IMR-90 (cell line): ENCODE results near the gene PRSS2. TPM values are rescaled to one million over a fixed set of nuclear protein-coding genes. Genes with fewer than 3 reads are reported as not detected.

Experiments used
- ATAC-seq: fragments of 200-7000 bp; cut with Tn5 transposase; 2 replicates; pipeline ENCODE4 v1.9.1; 2020; ENCODE audit warnings: low read depth, mild to moderate bottlenecking, moderate library complexity
- BruUV-seq: library from RNA; stranded (reverse); fragments of 400-500 nt; replicated peaks from 2 replicates; lab custom pipeline; 2021; lab: Mats Ljungman, UMichigan
- CTCF ChIA-PET: fragments of 300-600 bp; formaldehyde crosslinking; extraction: SDS; loops from one replicate; lab custom pipeline; 2021; ENCODE audit warnings: antibody characterized with exemption; lab: Yijun Ruan, JAX
- POLR2A ChIA-PET: fragments of 300-600 bp; sonication (Branson Sonifier 250); formaldehyde crosslinking; loops from one replicate; lab custom pipeline; 2022; ENCODE audit warnings: antibody characterized with exemption; ENCODE audit not compliant: unreplicated experiment; lab: Charles Lee
- DNase-seq: peaks from one replicate; pipeline ENCODE4 v3.0.0; 2013
- H2AFZ ChIP-seq: replicated peaks from 2 replicates; pipeline ENCODE3; 2013; ENCODE audit warnings: low read length, mild to moderate bottlenecking; ENCODE audit not compliant: poor library complexity
- H2AK5ac ChIP-seq: 2 replicates; pipeline ENCODE4 v1.6.1; 2013; ENCODE audit warnings: low read depth, low read length, inconsistent platforms
- H2AK9ac ChIP-seq: replicated peaks from 2 replicates; pipeline ENCODE3; 2013; ENCODE audit warnings: mild to moderate bottlenecking, low read depth, low read length, moderate library complexity; ENCODE audit not compliant: poor library complexity
- H2BK120ac ChIP-seq: 2 replicates; pipeline ENCODE4 v1.6.1; 2013; ENCODE audit warnings: low read depth, low read length, inconsistent platforms
- H2BK15ac ChIP-seq: 3 replicates; pipeline ENCODE4 v1.6.1; 2013; ENCODE audit warnings: low read depth, low read length, inconsistent platforms
- H2BK20ac ChIP-seq: 2 replicates; pipeline ENCODE4 v1.6.1; 2013; ENCODE audit warnings: low read depth, mild to moderate bottlenecking, inconsistent platforms, low read length, moderate library complexity
- H2BK5ac ChIP-seq: 2 replicates; pipeline ENCODE4 v1.6.1; 2013; ENCODE audit warnings: mild to moderate bottlenecking, low read depth, low read length, inconsistent platforms; ENCODE audit not compliant: poor library complexity, severe bottlenecking
- H3K14ac ChIP-seq: replicated peaks from 2 replicates; pipeline ENCODE4 v1.6.1; 2013; ENCODE audit warnings: low read depth, low read length, inconsistent platforms
- H3K18ac ChIP-seq: 2 replicates; pipeline ENCODE4 v1.6.1; 2013; ENCODE audit warnings: low read depth, low read length, control low read depth
- H3K23ac ChIP-seq: 2 replicates; pipeline ENCODE4 v1.6.1; 2013; ENCODE audit warnings: low read depth, low read length, inconsistent platforms
- H3K27ac ChIP-seq: 2 replicates; pipeline ENCODE4 v1.5.1; 2013; ENCODE audit warnings: mild to moderate bottlenecking, control low read depth, low read length; ENCODE audit not compliant: insufficient read depth
- H3K27me3 ChIP-seq: 2 replicates; pipeline ENCODE4 v1.6.1; 2013; ENCODE audit warnings: low read length; ENCODE audit not compliant: control insufficient read depth, insufficient read depth
- H3K36me3 ChIP-seq: 2 replicates; pipeline ENCODE4 v1.6.1; 2013; ENCODE audit warnings: low read length, mixed read lengths; ENCODE audit not compliant: control insufficient read depth, insufficient read depth
- H3K4ac ChIP-seq: 2 replicates; pipeline ENCODE4 v1.6.1; 2013; ENCODE audit warnings: low read depth, low read length, inconsistent platforms
- H3K4me1 ChIP-seq: 2 replicates; pipeline ENCODE4 v1.6.1; 2013; ENCODE audit warnings: low read length, mixed read lengths; ENCODE audit not compliant: control insufficient read depth, insufficient read depth
- H3K4me2 ChIP-seq: 2 replicates; pipeline ENCODE4 v1.6.1; 2013; ENCODE audit warnings: low read depth, mild to moderate bottlenecking, control low read depth, low read length, moderate library complexity
- H3K4me3 ChIP-seq: 2 replicates; pipeline ENCODE4 v1.5.1; 2013; ENCODE audit warnings: low read depth, mild to moderate bottlenecking, control low read depth, low read length, moderate library complexity; ENCODE audit not compliant: insufficient read depth
- H3K56ac ChIP-seq: 2 replicates; pipeline ENCODE4 v1.6.1; 2013; ENCODE audit warnings: low read length, inconsistent platforms; ENCODE audit not compliant: insufficient read depth; ENCODE audit errors: extremely low read depth
- H3K79me1 ChIP-seq, 2 experiments: 2 replicates each; pipeline ENCODE4 v1.6.1; 2013; ENCODE audit warnings: low read length in 2 of 2, inconsistent platforms in 1 of 2, low read depth in 1 of 2
- H3K9ac ChIP-seq: 2 replicates; pipeline ENCODE4 v1.6.1; 2013; ENCODE audit warnings: low read depth, low read length, control low read depth
- H3K9me1 ChIP-seq: 2 replicates; pipeline ENCODE4 v1.6.1; 2013; ENCODE audit warnings: low read length, inconsistent platforms; ENCODE audit not compliant: insufficient read depth
- H3K9me3 ChIP-seq: 2 replicates; pipeline ENCODE4 v1.6.1; 2013; ENCODE audit warnings: low read length; ENCODE audit not compliant: control insufficient read depth, insufficient read depth
- H4K20me1 ChIP-seq: 2 replicates; pipeline ENCODE4 v1.6.1; 2013; ENCODE audit warnings: low read length, inconsistent platforms; ENCODE audit not compliant: insufficient read depth
- H4K5ac ChIP-seq: 2 replicates; pipeline ENCODE4 v1.6.1; 2013; ENCODE audit warnings: mild to moderate bottlenecking, low read depth, low read length, control low read depth
- H4K8ac ChIP-seq, 2 experiments: 2 replicates each; pipeline ENCODE4 v1.6.1; 2013; ENCODE audit warnings: low read depth in 2 of 2, low read length in 2 of 2, control low read depth in 1 of 2, inconsistent platforms in 1 of 2
- H4K91ac ChIP-seq: 2 replicates; pipeline ENCODE4 v1.6.1; 2013; ENCODE audit warnings: low read depth, low read length, inconsistent platforms; ENCODE audit not compliant: insufficient read depth
- BHLHE40 ChIP-seq: fragments of 150-350 bp; IDR thresholded peaks from 2 replicates; pipeline ENCODE4 v1.6.1; 2016; ENCODE audit warnings: mild to moderate bottlenecking, low read depth, low read length
- CEBPB ChIP-seq: IDR thresholded peaks from 2 replicates; pipeline ENCODE4 v1.6.1; 2012; ENCODE audit warnings: low read depth, low read length, improper control_type of control experiment
- CHD1 ChIP-seq: IDR thresholded peaks from 2 replicates; pipeline ENCODE4 v1.6.1; 2012; ENCODE audit warnings: low read depth, low read length, improper control_type of control experiment
- FOS ChIP-seq: fragments of 150-350 bp; IDR thresholded peaks from 2 replicates; pipeline ENCODE4 v1.6.1; 2016; ENCODE audit warnings: low read depth, low read length
- MXI1 ChIP-seq: IDR thresholded peaks from 2 replicates; pipeline ENCODE4 v1.6.1; 2012; ENCODE audit warnings: low read depth, mild to moderate bottlenecking, low read length, moderate library complexity, borderline replicate concordance
- NFE2L2 ChIP-seq: fragments of 150-350 bp; IDR thresholded peaks from 2 replicates; pipeline ENCODE4 v1.6.1; 2016; ENCODE audit warnings: low read depth, mild to moderate bottlenecking, low read length
- POLR2A ChIP-seq: IDR thresholded peaks from 2 replicates; pipeline ENCODE4 v1.6.1; 2012; ENCODE audit warnings: mild to moderate bottlenecking, low read depth, low read length
- RAD21 ChIP-seq: IDR thresholded peaks from 2 replicates; pipeline ENCODE4 v1.6.1; 2012; ENCODE audit warnings: low read length, improper control_type of control experiment
- RCOR1 ChIP-seq: IDR thresholded peaks from 2 replicates; pipeline ENCODE4 v1.6.1; 2012; ENCODE audit warnings: mild to moderate bottlenecking, low read length, improper control_type of control experiment; ENCODE audit not compliant: insufficient replicate concordance
- RFX5 ChIP-seq: IDR thresholded peaks from 2 replicates; pipeline ENCODE4 v1.8.0; 2012; ENCODE audit warnings: low read depth, mild to moderate bottlenecking, low read length, moderate library complexity
- SMC3 ChIP-seq: fragments of 150-350 bp; IDR thresholded peaks from 2 replicates; pipeline ENCODE4 v1.6.1; 2016; ENCODE audit warnings: low read depth, mild to moderate bottlenecking, antibody characterized with exemption, low read length, moderate library complexity
- WGBS, 2 experiments: methylation state at CpG; one replicate each; pipeline versions ENCODE4 v1.1.5 to v1.1.7; 2013; ENCODE audit warnings: missing lambda C conversion rate in 2 of 2; ENCODE audit not compliant: insufficient read length in 1 of 2; ENCODE audit errors: extremely low coverage in 2 of 2; 5-methylcytosine and 5-hydroxymethylcytosine counted together
- dilution Hi-C: fragments of 300-500 bp; cut with HindIII; formaldehyde crosslinking; loops from one replicate; pipeline ENCODE4 v1.14.3; 2018; ENCODE audit warnings: low sequenced_read_pairs; ENCODE audit not compliant: unreplicated experiment
- in situ Hi-C: fragments of 300-500 bp; cut with MboI; formaldehyde crosslinking; loops from 3 replicates; pipeline ENCODE4 v1.14.3; 2019; ENCODE audit warnings: low sequenced_read_pairs, inconsistent platforms, mixed read lengths
- intact Hi-C: fragments of 100-400 bp; cut with micrococcal nuclease; formaldehyde crosslinking; loops from 2 replicates; pipeline ENCODE4 v1.10.0; 2022
- polyA plus RNA-seq, 3 experiments: library from polyadenylated mRNA; depleted of rRNA; stranded (reverse); fragments of >200 nt; gene quantifications; 2 replicates each; pipeline ENCODE4 v1.2.3, GENCODE V29; 2012; ENCODE audit warnings: low replicate concordance in 1 of 3
- total RNA-seq: library from RNA; depleted of rRNA; stranded (reverse); fragments of >200 nt; gene quantifications from 2 replicates; pipeline ENCODE4 v1.2.3, GENCODE V29; 2012

Gene PRSS2
- total and polyA plus RNA-seq, 2 of the 4 experiments (the other 2 are of a cell fraction) = not detected

GRCh38 chr7:142817506-142817905 is 46.7 kb downstream of the PRSS2 start:
- H3K79me1 ChIP-seq = no peaks in the 10 kb centered on the region
- no peak overlapping the region for H3K4me2 ChIP-seq
- no peak overlapping the region for H2BK5ac ChIP-seq
- H4K5ac ChIP-seq = no peak overlapping the region
- no peaks in the 10 kb centered on the region for H4K20me1 ChIP-seq
- H2BK120ac ChIP-seq = no peak overlapping the region
- no peak overlapping the region for H4K8ac ChIP-seq
- H2AFZ ChIP-seq = no peak overlapping the region
- intact Hi-C loops = no loop called here
- H3K9me3 ChIP-seq = no peaks in the 10 kb centered on the region
- no peak overlapping the region for H2AK9ac ChIP-seq
- H3K9ac ChIP-seq = no peak overlapping the region
- no peak overlapping the region for H3K18ac ChIP-seq
- no peak overlapping the region for H2AK5ac ChIP-seq
- peaks cover 4% of the 10 kb centered on the region for H3K27me3 ChIP-seq
- no peak overlapping the region for H3K4me3 ChIP-seq
- TF ChIP-seq NFE2L2 (no peak), POLR2A (no peak), MXI1 (no peak), CHD1 (no peak), RCOR1 (no peak), BHLHE40 (no peak), SMC3 (no peak), RAD21 (no peak), FOS (no peak), CEBPB (no peak), RFX5 (no peak)
- ChIA-PET POLR2A (no interaction called here), CTCF (interaction anchor here (1.1 kb wide), 1 partner anchor 463 kb away, joined by 3 read pairs; no protein-coding TSS in a partner anchor)
- H3K4me1 ChIP-seq = no peaks in the 10 kb centered on the region
- no peaks in the 10 kb centered on the region for H3K36me3 ChIP-seq
- BruUV-seq = no TSS peak
- H3K27ac ChIP-seq = no peak overlapping the region
- dilution Hi-C loops = no loop called here
- H2BK20ac ChIP-seq = no peak overlapping the region
- in situ Hi-C loops = no loop called here
- no peak overlapping the region for H3K4ac ChIP-seq
- no peaks in the 10 kb centered on the region for H3K9me1 ChIP-seq
- no peak overlapping the region for H2BK15ac ChIP-seq
- H4K91ac ChIP-seq = no peak overlapping the region
- WGBS, 2 experiments = no CpG with 5 or more reads among the region's 2 CpGs
- H3K23ac ChIP-seq = no peak overlapping the region
- ATAC-seq (no peak), DNase-seq (no peak)
- H3K56ac ChIP-seq = no peak overlapping the region
- H3K14ac ChIP-seq = no peak overlapping the region
